Measurements from ENCODE around the gene RBFOX1. TPM values are rescaled to one million over a fixed set of nuclear protein-coding genes. Genes with fewer than 3 reads are reported as not detected.
"Not testable (repeated sequence)": the region's sequence is repeated elsewhere in the genome, so short reads cannot be mapped to it uniquely, and the experiment has no call there.

Gene RBFOX1
- total RNA-seq, 3 donors from 2014 or later: 4.1 to 7.7 (median 5.1) TPM

DNA sequence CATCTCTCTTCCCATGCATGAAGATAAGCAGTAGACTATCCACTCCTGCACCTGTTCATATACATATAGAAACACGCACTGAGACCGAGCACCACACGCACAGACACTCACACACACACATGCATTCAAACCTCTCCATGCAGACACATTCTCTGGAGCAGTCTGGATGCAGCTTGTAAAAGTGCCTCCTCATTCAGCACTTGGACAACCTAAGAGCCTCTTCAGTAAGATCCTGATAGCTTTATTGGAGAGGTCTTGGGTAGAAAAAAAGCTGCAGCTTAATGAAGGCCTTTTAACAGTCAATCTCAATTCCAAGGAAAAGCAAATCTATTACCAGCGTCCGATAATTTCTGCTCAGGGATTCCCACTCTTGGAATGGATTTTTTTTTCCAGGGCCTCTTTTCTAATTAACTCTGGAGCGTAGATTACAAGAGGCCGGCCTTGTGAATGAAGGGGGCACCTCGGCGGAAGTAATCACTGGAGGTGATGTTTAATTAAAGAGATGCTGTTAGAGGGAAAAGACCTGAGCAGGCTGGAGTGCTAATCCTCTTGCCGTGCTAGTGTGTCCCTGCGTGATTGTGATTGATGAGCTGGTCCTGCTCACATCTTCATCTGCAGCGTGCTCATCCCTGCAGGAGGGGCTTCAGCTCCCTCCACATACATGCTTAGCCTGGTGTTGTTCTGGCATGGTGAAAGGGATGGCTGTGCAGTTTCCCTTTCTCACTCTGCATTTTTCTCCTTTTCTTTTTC is 155.1 kb downstream of the RBFOX1 start:
- DNase-seq: no peak
- no peak overlapping the region for H3K4me3 ChIP-seq
- no peaks in the 10 kb centered on the region for H3K36me3 ChIP-seq (ENCODE audit: low read depth)
- TF ChIP-seq, protein P1, sequence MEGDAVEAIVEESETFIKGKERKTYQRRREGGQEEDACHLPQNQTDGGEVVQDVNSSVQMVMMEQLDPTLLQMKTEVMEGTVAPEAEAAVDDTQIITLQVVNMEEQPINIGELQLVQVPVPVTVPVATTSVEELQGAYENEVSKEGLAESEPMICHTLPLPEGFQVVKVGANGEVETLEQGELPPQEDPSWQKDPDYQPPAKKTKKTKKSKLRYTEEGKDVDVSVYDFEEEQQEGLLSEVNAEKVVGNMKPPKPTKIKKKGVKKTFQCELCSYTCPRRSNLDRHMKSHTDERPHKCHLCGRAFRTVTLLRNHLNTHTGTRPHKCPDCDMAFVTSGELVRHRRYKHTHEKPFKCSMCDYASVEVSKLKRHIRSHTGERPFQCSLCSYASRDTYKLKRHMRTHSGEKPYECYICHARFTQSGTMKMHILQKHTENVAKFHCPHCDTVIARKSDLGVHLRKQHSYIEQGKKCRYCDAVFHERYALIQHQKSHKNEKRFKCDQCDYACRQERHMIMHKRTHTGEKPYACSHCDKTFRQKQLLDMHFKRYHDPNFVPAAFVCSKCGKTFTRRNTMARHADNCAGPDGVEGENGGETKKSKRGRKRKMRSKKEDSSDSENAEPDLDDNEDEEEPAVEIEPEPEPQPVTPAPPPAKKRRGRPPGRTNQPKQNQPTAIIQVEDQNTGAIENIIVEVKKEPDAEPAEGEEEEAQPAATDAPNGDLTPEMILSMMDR (IDR thresholded peaks at IDR 0.05): no peak
- no peaks in the 10 kb centered on the region for H3K9me3 ChIP-seq
- H3K4me1 ChIP-seq (ENCODE audit: low read depth): no peaks in the 10 kb centered on the region
- no peak for ATAC-seq
- intact Hi-C loops (cut with DNase I, micrococcal nuclease): no loop called here

- TF ChIP-seq, protein P1 (IDR thresholded peaks at IDR 0.05): no peak
- H3K4me3 ChIP-seq: no peak overlapping the region
- no peaks in the 10 kb centered on the region for H3K4me1 ChIP-seq (ENCODE audit: low read depth)
- no peak for DNase-seq
- ATAC-seq: no peak
- H3K36me3 ChIP-seq (ENCODE audit: low read depth): no peaks in the 10 kb centered on the region
- intact Hi-C loops (cut with DNase I, micrococcal nuclease): no loop called here
- H3K9me3 ChIP-seq: no peaks in the 10 kb centered on the region
Observed at GRCh38 chr16:7492122-7492521, 159.5 kb downstream of the RBFOX1 start.

GRCh38 chr16:7493133-7493532 is 160.5 kb downstream of the RBFOX1 start:
- ATAC-seq (no peak), DNase-seq (no peak)
- H3K36me3 ChIP-seq (ENCODE audit: low read depth): no peaks in the 10 kb centered on the region
- TF ChIP-seq, protein P1 (IDR thresholded peaks at IDR 0.05): no peak
- intact Hi-C loops (cut with DNase I, micrococcal nuclease): no loop called here
- H3K9me3 ChIP-seq: no peaks in the 10 kb centered on the region
- no peaks in the 10 kb centered on the region for H3K4me1 ChIP-seq (ENCODE audit: low read depth)
- H3K4me3 ChIP-seq: no peak overlapping the region

GRCh38 chr16:7497691-7498090 is 165.0 kb downstream of the RBFOX1 start:
- H3K36me3 ChIP-seq (ENCODE audit: low read depth): no peaks in the 10 kb centered on the region
- no peak for DNase-seq
- H3K9me3 ChIP-seq: no peaks in the 10 kb centered on the region
- no peaks in the 10 kb centered on the region for H3K4me1 ChIP-seq (ENCODE audit: low read depth)
- TF ChIP-seq, protein P1 (IDR thresholded peaks at IDR 0.05): no peak
- intact Hi-C loops (cut with DNase I, micrococcal nuclease): no loop called here
- ATAC-seq: no peak
- H3K4me3 ChIP-seq: no peak overlapping the region

GRCh38 chr16:7501868-7502267 is 169.2 kb downstream of the RBFOX1 start:
- Histone ChIP-seq H3K4me1 (ENCODE audit: low read depth) (no peaks in the 10 kb centered on the region), H3K9me3 (no peaks in the 10 kb centered on the region), H3K36me3 (ENCODE audit: low read depth) (no peaks in the 10 kb centered on the region), H3K4me3 (no peak overlapping the region)
- ATAC-seq: no peak
- no peak for DNase-seq
- intact Hi-C loops (cut with DNase I, micrococcal nuclease): no loop called here
- TF ChIP-seq, protein P1 (IDR thresholded peaks at IDR 0.05): no peak

DNA sequence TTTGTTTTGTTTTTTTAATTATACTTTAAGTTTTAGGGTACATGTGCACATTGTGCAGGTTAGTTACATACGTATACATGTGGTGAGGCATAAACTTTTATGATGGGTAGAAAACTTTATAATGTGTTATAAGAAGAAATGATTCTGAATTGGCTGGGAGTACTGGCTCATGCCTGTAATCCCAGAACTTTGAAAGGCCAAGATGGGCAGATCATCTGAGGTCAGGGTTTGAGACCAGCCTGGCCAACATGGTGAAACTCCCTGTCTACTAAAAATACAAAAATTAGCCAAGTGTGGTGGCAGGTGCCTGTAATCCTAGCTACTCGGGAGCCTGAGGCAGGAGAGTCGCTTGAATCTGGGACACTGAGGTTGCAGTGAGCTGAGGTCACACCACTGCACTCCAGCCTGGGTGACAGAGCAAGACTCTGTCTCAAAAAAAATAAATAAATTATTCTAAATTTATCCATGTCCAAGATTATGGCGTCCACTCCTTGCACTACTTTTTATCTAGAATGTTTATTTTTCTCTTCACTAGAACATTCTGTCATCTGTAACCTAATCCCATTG is 170.0 kb downstream of the RBFOX1 start:
- H3K9me3 ChIP-seq; intact Hi-C loops (cut with DNase I, micrococcal nuclease); H3K4me3 ChIP-seq; ATAC-seq; H3K36me3 ChIP-seq (ENCODE audit: low read depth); DNase-seq; H3K4me1 ChIP-seq (ENCODE audit: low read depth): not testable (repeated sequence)
